ENCODE measurements around the gene ZNF740.

DNA sequence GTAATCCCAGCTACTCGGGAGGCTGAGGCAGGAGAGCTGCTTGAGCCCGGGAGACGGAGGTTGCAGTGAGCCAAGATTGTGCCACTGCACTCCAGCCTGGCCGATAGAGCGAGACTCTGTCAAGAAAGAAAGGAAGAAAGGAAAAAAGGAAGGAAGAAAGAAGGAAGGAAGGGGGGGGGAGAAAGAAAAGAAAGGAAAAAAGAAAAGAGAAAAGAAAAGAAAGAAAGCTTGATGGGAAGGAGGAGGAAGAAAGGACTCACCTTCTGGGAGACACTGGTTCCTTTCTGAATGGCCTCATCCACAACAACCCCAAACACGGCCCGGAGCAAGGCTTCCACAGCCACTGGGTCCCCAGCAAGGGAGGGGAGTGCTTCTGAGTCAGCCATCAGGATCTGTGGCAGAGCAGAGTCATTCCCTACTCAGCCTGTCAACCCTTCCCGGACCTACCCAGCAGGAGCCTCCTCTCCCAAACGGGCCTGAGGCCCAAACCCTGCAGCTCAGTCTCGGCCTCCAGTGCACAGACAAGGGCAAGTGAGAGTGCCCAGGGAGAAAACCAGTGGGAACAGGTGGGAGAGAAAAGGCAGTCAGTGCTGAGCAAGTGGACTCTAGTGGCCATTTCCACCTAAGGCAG, 7.3 kb upstream of the ZNF740 start:
- TF ChIP-seq RAD21 (IDR thresholded peaks at IDR 0.05; ENCODE audit: low read length), result no peak
- TF ChIP-seq, protein P1, sequence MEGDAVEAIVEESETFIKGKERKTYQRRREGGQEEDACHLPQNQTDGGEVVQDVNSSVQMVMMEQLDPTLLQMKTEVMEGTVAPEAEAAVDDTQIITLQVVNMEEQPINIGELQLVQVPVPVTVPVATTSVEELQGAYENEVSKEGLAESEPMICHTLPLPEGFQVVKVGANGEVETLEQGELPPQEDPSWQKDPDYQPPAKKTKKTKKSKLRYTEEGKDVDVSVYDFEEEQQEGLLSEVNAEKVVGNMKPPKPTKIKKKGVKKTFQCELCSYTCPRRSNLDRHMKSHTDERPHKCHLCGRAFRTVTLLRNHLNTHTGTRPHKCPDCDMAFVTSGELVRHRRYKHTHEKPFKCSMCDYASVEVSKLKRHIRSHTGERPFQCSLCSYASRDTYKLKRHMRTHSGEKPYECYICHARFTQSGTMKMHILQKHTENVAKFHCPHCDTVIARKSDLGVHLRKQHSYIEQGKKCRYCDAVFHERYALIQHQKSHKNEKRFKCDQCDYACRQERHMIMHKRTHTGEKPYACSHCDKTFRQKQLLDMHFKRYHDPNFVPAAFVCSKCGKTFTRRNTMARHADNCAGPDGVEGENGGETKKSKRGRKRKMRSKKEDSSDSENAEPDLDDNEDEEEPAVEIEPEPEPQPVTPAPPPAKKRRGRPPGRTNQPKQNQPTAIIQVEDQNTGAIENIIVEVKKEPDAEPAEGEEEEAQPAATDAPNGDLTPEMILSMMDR (IDR thresholded peaks at IDR 0.05), result no peak
- TF ChIP-seq, protein P2, sequence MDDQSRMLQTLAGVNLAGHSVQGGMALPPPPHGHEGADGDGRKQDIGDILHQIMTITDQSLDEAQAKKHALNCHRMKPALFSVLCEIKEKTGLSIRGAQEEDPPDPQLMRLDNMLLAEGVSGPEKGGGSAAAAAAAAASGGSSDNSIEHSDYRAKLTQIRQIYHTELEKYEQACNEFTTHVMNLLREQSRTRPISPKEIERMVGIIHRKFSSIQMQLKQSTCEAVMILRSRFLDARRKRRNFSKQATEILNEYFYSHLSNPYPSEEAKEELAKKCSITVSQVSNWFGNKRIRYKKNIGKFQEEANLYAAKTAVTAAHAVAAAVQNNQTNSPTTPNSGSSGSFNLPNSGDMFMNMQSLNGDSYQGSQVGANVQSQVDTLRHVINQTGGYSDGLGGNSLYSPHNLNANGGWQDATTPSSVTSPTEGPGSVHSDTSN (IDR thresholded peaks at IDR 0.05), result no peak
- TF ChIP-seq RCOR1 (IDR thresholded peaks at IDR 0.05; ENCODE audit: low read length), result no peak
- TF ChIP-seq, protein P3, sequence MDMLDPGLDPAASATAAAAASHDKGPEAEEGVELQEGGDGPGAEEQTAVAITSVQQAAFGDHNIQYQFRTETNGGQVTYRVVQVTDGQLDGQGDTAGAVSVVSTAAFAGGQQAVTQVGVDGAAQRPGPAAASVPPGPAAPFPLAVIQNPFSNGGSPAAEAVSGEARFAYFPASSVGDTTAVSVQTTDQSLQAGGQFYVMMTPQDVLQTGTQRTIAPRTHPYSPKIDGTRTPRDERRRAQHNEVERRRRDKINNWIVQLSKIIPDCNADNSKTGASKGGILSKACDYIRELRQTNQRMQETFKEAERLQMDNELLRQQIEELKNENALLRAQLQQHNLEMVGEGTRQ (IDR thresholded peaks at IDR 0.05; ENCODE audit: borderline replicate concordance, low read depth, low read length), result no peak
- no peak for TF ChIP-seq EZH2phosphoT487 (IDR thresholded peaks at IDR 0.05; ENCODE audit: borderline replicate concordance, low read depth)
- TF ChIP-seq, protein P4, sequence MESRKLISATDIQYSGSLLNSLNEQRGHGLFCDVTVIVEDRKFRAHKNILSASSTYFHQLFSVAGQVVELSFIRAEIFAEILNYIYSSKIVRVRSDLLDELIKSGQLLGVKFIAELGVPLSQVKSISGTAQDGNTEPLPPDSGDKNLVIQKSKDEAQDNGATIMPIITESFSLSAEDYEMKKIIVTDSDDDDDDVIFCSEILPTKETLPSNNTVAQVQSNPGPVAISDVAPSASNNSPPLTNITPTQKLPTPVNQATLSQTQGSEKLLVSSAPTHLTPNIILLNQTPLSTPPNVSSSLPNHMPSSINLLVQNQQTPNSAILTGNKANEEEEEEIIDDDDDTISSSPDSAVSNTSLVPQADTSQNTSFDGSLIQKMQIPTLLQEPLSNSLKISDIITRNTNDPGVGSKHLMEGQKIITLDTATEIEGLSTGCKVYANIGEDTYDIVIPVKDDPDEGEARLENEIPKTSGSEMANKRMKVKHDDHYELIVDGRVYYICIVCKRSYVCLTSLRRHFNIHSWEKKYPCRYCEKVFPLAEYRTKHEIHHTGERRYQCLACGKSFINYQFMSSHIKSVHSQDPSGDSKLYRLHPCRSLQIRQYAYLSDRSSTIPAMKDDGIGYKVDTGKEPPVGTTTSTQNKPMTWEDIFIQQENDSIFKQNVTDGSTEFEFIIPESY (IDR thresholded peaks at IDR 0.05; ENCODE audit: borderline replicate concordance, low read depth), result no peak
- no peak for TF ChIP-seq GATA2 (CRISPR knock-in tag; IDR thresholded peaks at IDR 0.05)
